Activated CD4-positive, alpha-beta T cell treated with anti-CD3 and anti-CD28 coated beads for 36 hours (primary cell): ENCODE data around the gene TAP1. TPM values are rescaled to one million over a fixed set of nuclear protein-coding genes. Genes with fewer than 3 reads are reported as not detected.
A peak's percentile ranks its signal among the peaks of the same experiment; 100 is the strongest.

Source experiments
- ATAC-seq: fragments of 200-7000 bp; cut with Tn5 transposase; one replicate; pipeline ENCODE4 v1.10.0; 2021; ENCODE audit warnings: mild to moderate bottlenecking, moderate library complexity
- CTCF ChIA-PET: fragments of 350-600 bp; sonication (Branson Sonifier 250); formaldehyde crosslinking; loops from one replicate; lab custom pipeline; 2021; ENCODE audit warnings: antibody characterized with exemption; lab: Charles Lee
- POLR2A ChIA-PET: fragments of 350-600 bp; sonication (Branson Sonifier 250); formaldehyde crosslinking; loops from one replicate; lab custom pipeline; 2021; ENCODE audit warnings: antibody characterized with exemption, inconsistent platforms; lab: Charles Lee
- DNase-seq: peaks from one replicate; pipeline ENCODE4 v3.0.0-alpha.2; 2020
- H3K27ac Mint-ChIP-seq: one replicate; pipeline ENCODE4 v1.8.0; 2021; ENCODE audit warnings: mixed read lengths
- H3K27me3 Mint-ChIP-seq: one replicate; pipeline ENCODE4 v1.8.0; 2021; ENCODE audit warnings: mixed read lengths
- H3K36me3 Mint-ChIP-seq: one replicate; pipeline ENCODE4 v1.8.0; 2021; ENCODE audit warnings: low read depth, mixed read lengths
- H3K4me1 Mint-ChIP-seq: one replicate; pipeline ENCODE4 v1.8.0; 2021; ENCODE audit warnings: mixed read lengths
- H3K4me3 Mint-ChIP-seq: one replicate; pipeline ENCODE4 v1.8.0; 2021; ENCODE audit warnings: mild to moderate bottlenecking, moderate library complexity, mixed read lengths
- H3K9me3 Mint-ChIP-seq: one replicate; pipeline ENCODE4 v1.8.0; 2021; ENCODE audit warnings: low read depth, mixed read lengths
- intact Hi-C, 2 experiments: fragments of 100-400 bp; cut with DNase I in 1 of 2; cut with micrococcal nuclease in 1 of 2; formaldehyde crosslinking; loops; one replicate each; pipeline versions ENCODE4 v1.14.2 to v1.15.1; 2022 to 2024; cut with DNase I, micrococcal nuclease
- total RNA-seq, 2 experiments: library from RNA; stranded (reverse); gene quantifications; one replicate each; pipeline ENCODE4 v1.2.3, GENCODE V29; 2021

The TAP1 gene
- total RNA-seq, 2 experiments from 2014 or later = 191 to 255 TPM

DNA sequence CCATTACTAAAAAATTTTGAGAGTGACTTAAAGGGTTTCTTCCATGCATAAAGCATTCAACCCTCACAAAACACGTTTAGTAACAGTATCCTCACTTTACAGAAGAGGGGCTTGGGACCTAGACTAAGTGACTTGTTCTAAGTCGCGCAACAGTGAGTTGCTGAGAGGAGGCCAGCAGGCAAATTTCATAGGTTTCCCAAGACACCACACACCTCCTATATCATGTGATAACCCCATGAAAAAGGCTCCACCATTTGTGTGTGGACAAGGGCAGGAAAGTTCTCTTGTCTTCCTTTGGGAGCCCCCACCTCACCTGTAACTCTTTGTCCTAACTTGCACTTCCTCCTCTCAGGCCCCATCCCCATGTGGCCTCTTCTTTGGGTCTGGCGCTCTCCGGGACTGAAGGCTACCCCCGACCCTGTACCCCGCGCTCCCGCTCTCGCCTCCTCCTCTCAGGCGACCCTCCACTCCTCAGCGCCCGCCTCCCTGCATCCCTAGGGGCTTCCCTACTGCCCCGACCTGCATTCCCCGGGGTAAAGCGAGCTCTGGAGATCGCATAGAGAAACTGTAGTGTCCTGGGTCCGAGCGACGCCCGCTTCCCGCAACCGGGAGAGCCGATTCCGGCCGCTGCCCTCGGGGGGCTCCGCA lies 10.0 kb downstream of the TAP1 start:
- DNase-seq (no peak), ATAC-seq (no peak)
- Mint-ChIP-seq H3K27ac (peak overlapping the region; percentile 97), H3K4me1 (peaks cover 64% of the 10 kb centered on the region), H3K4me3 (peak overlapping the region; percentile 95), H3K9me3 (no peaks in the 10 kb centered on the region), H3K27me3 (no peaks in the 10 kb centered on the region), H3K36me3 (peaks cover 89% of the 10 kb centered on the region)
- POLR2A ChIA-PET = interaction anchor here (1.1 to 3.6 kb wide), 4 partner anchors 11 to 480 kb away, joined by 3 to 69 read pairs (median 34); partner anchors contain the start of genes HSD17B8, PSMB9 and TAP1
- intact Hi-C loops = loop anchor here (5.0 kb wide), 5 partner anchors 469 to 1176 kb away; partner anchors contain the start of genes AGPAT1 (in 2 of the 2), RNF5 (in 2 of the 2), CSNK2B (in 1 of the 2) and LY6G5B (in 1 of the 2)
- CTCF ChIA-PET = interaction anchor here (0.6 to 10.8 kb wide), 5 partner anchors 13 to 143 kb away, joined by 3 to 253 read pairs (median 5); partner anchors contain the start of genes PSMB9 and TAP1

DNA sequence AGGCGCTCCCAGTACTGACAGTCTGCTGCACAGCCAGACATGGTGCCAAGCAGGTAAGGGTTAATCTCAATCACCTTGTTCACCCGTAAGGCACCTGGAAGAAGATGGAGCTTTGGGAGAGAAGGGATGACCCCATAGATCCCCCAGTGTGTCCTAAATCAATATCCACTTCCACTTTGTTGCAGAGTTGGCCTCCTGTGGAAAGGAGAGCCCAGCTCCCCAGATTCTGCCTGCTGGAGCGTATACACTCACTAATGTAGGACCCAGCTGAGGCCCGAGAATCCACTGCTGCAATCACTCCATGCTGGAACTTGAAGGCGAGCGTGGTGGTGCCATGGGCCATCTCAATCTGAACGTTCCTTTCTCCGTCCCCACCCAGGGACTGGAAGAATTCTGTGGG lies 10.8 kb downstream of the TAP1 start:
- intact Hi-C loops = loop anchor here (5.0 kb wide), 5 partner anchors 470 to 1175 kb away; partner anchors contain the start of genes AGPAT1 (in 2 of the 2), RNF5 (in 2 of the 2), CSNK2B (in 1 of the 2) and LY6G5B (in 1 of the 2)
- peaks cover 82% of the 10 kb centered on the region for H3K36me3 Mint-ChIP-seq
- ChIA-PET CTCF (interaction anchor here (0.6 to 10.8 kb wide), 8 partner anchors 14 to 665 kb away, joined by 3 to 253 read pairs (median 3); partner anchors contain the start of genes PSMB9 and TAP1), POLR2A (interaction anchor here (0.9 to 1.0 kb wide), 2 partner anchors 11 to 129 kb away, joined by 3 to 4 read pairs; partner anchors contain the start of genes PSMB9 and TAP1)
- H3K27ac Mint-ChIP-seq = peak overlapping the region; percentile 97
- H3K27me3 Mint-ChIP-seq = no peaks in the 10 kb centered on the region
- no peaks in the 10 kb centered on the region for H3K9me3 Mint-ChIP-seq
- H3K4me1 Mint-ChIP-seq = peaks cover 56% of the 10 kb centered on the region
- ATAC-seq (no peak), DNase-seq (no peak)
- H3K4me3 Mint-ChIP-seq = peak overlapping the region; percentile 95

DNA sequence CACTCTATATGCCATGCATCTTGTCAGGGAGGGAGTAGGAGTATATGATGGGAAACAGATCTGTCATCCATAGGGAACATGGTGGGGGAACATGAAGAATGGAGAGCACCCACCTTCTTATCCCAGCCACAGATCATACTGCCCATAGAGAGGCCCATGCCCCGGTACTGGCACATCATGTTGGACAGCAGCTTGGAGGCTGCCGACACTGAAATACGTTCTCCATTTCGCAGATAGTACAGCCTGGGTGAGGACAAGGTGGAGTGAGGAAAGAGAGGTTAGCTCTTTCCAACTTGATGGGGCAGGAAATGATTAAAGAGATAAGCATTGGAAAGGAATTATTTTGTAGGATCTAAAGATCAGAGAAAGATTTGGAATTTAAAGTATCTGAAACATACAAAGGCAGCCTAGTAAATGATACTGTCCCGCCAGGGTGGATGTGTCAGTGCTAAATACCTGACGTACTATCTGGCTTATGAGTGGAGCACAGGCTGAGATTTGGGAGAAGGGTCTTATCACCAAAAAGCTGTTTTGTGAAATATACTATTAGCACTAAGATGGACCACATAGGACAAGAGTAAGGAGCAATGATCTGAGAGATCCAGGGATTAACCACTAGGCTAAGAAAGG lies 11.4 kb downstream of the TAP1 start:
- POLR2A ChIA-PET = interaction anchor here (0.9 to 1.0 kb wide), 2 partner anchors 11 to 130 kb away, joined by 3 to 4 read pairs; partner anchors contain the start of genes PSMB9 and TAP1
- peak overlapping the region; percentile 95 for H3K4me3 Mint-ChIP-seq
- no peaks in the 10 kb centered on the region for H3K27me3 Mint-ChIP-seq
- peak overlapping the region; percentile 97 for H3K27ac Mint-ChIP-seq
- H3K4me1 Mint-ChIP-seq = peaks cover 55% of the 10 kb centered on the region
- CTCF ChIA-PET = interaction anchor here (0.6 to 10.8 kb wide), 8 partner anchors 14 to 665 kb away, joined by 3 to 253 read pairs (median 3); partner anchors contain the start of genes PSMB9 and TAP1
- no peak for ATAC-seq
- peaks cover 82% of the 10 kb centered on the region for H3K36me3 Mint-ChIP-seq
- H3K9me3 Mint-ChIP-seq = no peaks in the 10 kb centered on the region
- DNase-seq = no peak
- intact Hi-C loops = loop anchor here (5.0 kb wide), 5 partner anchors 470 to 1175 kb away; partner anchors contain the start of genes AGPAT1 (in 2 of the 2), RNF5 (in 2 of the 2), CSNK2B (in 1 of the 2) and LY6G5B (in 1 of the 2)

DNA sequence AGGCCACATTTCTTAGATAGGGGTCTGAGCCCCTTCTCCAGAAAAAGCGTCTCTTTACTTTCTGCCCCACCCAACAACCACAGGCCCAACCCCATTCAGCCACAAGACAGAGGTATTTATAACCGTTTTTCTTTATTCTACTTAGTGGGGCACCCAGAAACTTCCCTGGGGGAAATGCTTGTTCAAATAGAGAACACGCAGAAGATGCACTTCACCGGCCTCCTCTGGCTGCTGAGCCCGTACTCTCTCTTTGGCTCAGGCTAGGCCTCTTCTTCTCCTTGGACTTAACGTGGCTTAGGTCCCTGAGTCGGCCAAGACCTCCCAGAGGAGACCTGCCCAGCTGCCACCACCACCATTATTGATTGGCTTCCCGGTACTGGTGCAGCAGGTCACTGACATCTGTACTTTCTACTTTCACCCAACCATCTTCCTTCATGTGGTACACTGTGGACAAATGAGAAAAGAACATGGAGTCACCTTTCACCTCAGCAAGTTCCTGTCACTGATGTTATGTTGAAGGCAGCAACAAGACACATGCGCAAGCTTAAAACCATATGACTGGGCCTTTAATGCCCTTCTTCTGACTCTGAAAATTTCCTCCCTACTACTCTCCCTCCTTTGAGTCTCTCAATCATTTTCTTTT lies 12.8 kb downstream of the TAP1 start:
- peaks cover 81% of the 10 kb centered on the region for H3K36me3 Mint-ChIP-seq
- H3K9me3 Mint-ChIP-seq = no peaks in the 10 kb centered on the region
- peak; percentile 2 for ATAC-seq
- H3K4me3 Mint-ChIP-seq = peak overlapping the region; percentile 95
- intact Hi-C loops = loop anchor here (5.0 kb wide), 5 partner anchors 472 to 1173 kb away; partner anchors contain the start of genes AGPAT1 (in 2 of the 2), RNF5 (in 2 of the 2), CSNK2B (in 1 of the 2) and LY6G5B (in 1 of the 2)
- H3K4me1 Mint-ChIP-seq = peaks cover 57% of the 10 kb centered on the region
- peak overlapping the region; percentile 97 for H3K27ac Mint-ChIP-seq
- ChIA-PET CTCF (interaction anchor here (3.1 to 10.8 kb wide), 4 partner anchors 9 to 143 kb away, joined by 31 to 253 read pairs (median 143); partner anchors contain the start of genes PSMB9 and TAP1), POLR2A (interaction anchor here (1.2 to 4.4 kb wide), 3 partner anchors 13 to 132 kb away, joined by 3 to 40 read pairs (median 4); partner anchors contain the start of genes PSMB9 and TAP1)
- peak; percentile 71 for DNase-seq
- H3K27me3 Mint-ChIP-seq = no peaks in the 10 kb centered on the region

DNA sequence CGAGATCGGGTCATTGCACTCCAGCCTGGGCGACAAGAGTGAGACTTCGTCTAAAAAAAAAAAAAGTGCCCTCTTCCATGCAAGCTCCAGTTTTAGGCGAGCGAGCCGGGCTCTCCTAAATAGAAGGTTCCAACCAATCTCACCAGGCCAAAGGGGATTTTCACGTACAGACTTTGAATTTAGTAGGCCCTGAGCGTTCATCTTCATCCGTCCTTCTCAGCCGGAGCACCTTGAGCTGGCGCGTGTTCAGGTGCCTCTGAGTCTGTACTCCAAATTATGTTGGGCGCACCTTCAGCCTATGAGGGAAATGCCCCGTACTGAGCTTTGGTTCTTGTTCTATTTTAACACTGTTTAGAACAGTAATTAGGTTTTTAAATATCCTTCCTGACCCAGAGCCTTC lies 14.1 kb downstream of the TAP1 start:
- ChIA-PET POLR2A (interaction anchor here (1.2 to 4.4 kb wide), 6 partner anchors 15 to 145 kb away, joined by 3 to 57 read pairs (median 18); partner anchors contain the start of genes PSMB9 and TAP1), CTCF (interaction anchor here (0.7 to 10.8 kb wide), 19 partner anchors 8 to 644 kb away, joined by 3 to 253 read pairs (median 13); partner anchors contain the start of genes HLA-DMA, HLA-DMB, PSMB9 and TAP1)
- Mint-ChIP-seq H3K4me3 (peak overlapping the region; percentile 95), H3K9me3 (no peaks in the 10 kb centered on the region), H3K36me3 (peaks cover 82% of the 10 kb centered on the region), H3K27me3 (no peaks in the 10 kb centered on the region), H3K4me1 (peaks cover 69% of the 10 kb centered on the region), H3K27ac (peak overlapping the region; percentile 94)
- DNase-seq (no peak), ATAC-seq (no peak)
- intact Hi-C loops = loop anchor here in 1 of 2 experiments (2.0 to 5.0 kb wide), 3 partner anchors 55 to 712 kb away; partner anchors contain the start of gene ATF6B

DNA sequence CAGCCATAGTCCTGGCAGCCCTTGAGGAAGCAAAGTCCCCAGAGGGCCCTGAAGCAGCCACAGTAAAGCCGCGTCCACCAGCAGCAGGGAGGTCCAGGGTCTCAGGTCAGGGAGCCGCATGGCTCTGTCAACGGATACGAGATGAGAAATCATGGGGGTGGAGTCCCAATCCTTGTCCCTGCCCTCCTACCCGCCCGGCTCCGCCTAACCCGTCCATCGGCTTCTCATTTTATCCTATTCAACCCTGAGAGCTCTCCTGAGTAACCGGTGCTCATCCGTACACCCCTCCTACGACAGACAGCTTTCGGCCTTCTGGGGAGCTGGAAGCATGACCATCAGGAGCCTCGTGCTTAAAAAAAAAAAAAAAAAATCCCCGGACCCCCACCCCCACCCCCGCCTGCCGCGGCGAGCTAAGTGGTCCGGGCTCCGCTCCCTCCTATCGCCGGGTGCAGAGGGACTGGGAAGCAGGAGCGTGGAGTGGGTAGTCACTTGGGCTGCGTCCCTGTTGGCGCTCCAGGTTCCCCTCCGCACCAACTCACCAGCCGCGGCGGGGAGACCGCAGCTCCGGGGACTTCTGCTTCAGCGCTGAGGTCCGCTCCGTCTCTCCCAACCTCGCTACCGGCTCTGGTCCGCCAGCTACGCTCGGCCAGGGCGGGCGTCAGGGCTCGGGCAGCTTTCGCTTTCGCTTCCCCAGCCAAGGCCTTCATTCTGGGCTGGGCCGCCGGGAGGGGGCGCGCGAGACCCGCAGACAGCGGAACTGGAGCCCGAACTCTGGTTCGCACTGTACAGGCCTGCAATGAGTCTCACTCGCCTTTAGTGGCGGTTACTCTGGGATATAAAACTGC lies 15.2 kb downstream of the TAP1 start, which contains the start of gene TAP2:
TAP2 (minus strand) TSS at position 626 of the 845 bp plus-strand sequence; CDS start at position 120, 506 bp downstream.
- DNase-seq (peak; percentile 99), ATAC-seq (peak; percentile 82)
- H3K9me3 Mint-ChIP-seq = peaks cover 2% of the 10 kb centered on the region
- peaks cover 84% of the 10 kb centered on the region for H3K36me3 Mint-ChIP-seq
- H3K27me3 Mint-ChIP-seq = no peaks in the 10 kb centered on the region
- H3K27ac Mint-ChIP-seq = peak within 1 kb of the TSS; percentile 94
- ChIA-PET POLR2A (interaction anchor here (0.6 to 4.4 kb wide), 10 partner anchors 9 to 146 kb away, joined by 3 to 57 read pairs (median 6); partner anchors contain the start of genes BRD2, PSMB9 and TAP1), CTCF (interaction anchor here (0.6 to 10.8 kb wide), 26 partner anchors 9 to 146 kb away, joined by 3 to 253 read pairs (median 7); partner anchors contain the start of genes BRD2, HLA-DMA, HLA-DMB and PSMB9)
- intact Hi-C loops = loop anchor here (1.0 to 5.0 kb wide), 7 partner anchors 16 to 711 kb away; partner anchors contain the start of genes PSMB9 (in 2 of the 2), ATF6B (in 1 of the 2) and BRD2 (in 1 of the 2)
- peak within 1 kb of the TSS; percentile 95 for H3K4me3 Mint-ChIP-seq
- peaks cover 79% of the 10 kb centered on the region for H3K4me1 Mint-ChIP-seq

DNA sequence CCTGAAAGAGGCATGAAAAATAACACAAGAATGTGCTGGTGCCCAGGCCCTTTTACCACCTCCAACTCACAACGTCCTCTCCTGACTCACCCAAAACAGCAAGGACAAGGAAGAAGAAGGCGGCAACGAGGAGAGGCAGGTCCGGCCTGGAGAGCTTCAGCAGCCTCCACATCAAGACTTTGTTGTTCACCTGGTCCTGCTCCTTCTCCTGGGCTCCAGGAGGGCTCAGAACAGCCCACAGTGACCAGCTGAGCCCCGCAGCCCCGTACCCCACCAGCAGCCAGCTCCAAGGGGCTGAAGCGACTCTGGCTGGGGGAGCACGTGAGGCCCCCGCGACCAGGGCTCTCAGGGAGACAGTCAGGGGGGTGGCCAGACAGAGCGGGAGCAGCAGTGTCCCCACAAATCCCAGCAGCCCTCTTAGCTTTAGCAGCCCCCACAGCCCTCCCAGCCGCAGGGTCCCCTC lies 15.8 kb downstream of the TAP1 start:
- H3K27ac Mint-ChIP-seq = peak overlapping the region; percentile 94
- ChIA-PET POLR2A (interaction anchor here (0.9 to 4.4 kb wide), 7 partner anchors 12 to 135 kb away, joined by 3 to 57 read pairs (median 11); partner anchors contain the start of genes BRD2, PSMB9 and TAP1), CTCF (interaction anchor here (0.7 to 10.8 kb wide), 15 partner anchors 10 to 146 kb away, joined by 3 to 253 read pairs (median 13); partner anchors contain the start of genes BRD2, HLA-DMA, PSMB9 and TAP1)
- peaks cover 84% of the 10 kb centered on the region for H3K36me3 Mint-ChIP-seq
- no peaks in the 10 kb centered on the region for H3K27me3 Mint-ChIP-seq
- intact Hi-C loops = loop anchor here (1.0 to 5.0 kb wide), 7 partner anchors 17 to 710 kb away; partner anchors contain the start of genes PSMB9 (in 2 of the 2), ATF6B (in 1 of the 2) and BRD2 (in 1 of the 2)
- ATAC-seq (no peak), DNase-seq (no peak)
- peaks cover 86% of the 10 kb centered on the region for H3K4me1 Mint-ChIP-seq
- H3K4me3 Mint-ChIP-seq = peak overlapping the region; percentile 89
- peaks cover 2% of the 10 kb centered on the region for H3K9me3 Mint-ChIP-seq

DNA sequence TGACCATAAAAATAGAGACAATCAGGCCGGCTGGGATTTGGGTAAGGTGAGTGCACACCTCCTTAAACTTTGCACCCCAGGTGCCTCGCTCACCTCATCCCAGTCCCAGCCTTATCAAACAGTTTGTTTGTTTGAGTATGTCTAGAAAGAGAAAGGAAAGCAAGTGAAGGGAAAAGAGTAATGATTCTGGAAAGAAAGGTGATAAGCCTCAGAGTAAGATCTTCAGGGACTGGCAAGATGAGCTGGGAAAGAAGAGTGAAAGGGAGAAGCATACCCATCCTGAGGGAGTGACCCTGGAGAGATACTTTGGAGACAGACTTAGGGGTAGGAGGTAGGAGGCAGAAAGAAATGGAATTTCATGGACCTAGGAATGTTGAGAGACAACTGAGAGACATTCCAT lies 16.6 kb downstream of the TAP1 start:
- intact Hi-C loops = loop anchor here in 1 of 2 experiments (5.0 kb wide), 1 partner anchor 710 kb away; the partner anchor contains the start of gene ATF6B
- Mint-ChIP-seq H3K27ac (peak overlapping the region; percentile 94), H3K4me1 (peaks cover 86% of the 10 kb centered on the region), H3K27me3 (no peaks in the 10 kb centered on the region), H3K4me3 (peak overlapping the region; percentile 89), H3K36me3 (peaks cover 79% of the 10 kb centered on the region), H3K9me3 (peaks cover 2% of the 10 kb centered on the region)
- ChIA-PET POLR2A (interaction anchor here (0.6 to 4.4 kb wide), 3 partner anchors 10 to 136 kb away, joined by 3 to 57 read pairs (median 40); partner anchors contain the start of genes PSMB9 and TAP1), CTCF (interaction anchor here (1.0 to 10.8 kb wide), 4 partner anchors 9 to 148 kb away, joined by 3 to 253 read pairs (median 130); partner anchors contain the start of genes PSMB9 and TAP1)
- ATAC-seq (no peak), DNase-seq (no peak)
